ENCODE results near the gene MMP2. TPM values are rescaled to one million over a fixed set of nuclear protein-coding genes. Genes with fewer than 3 reads are reported as not detected.

The MMP2 gene
- total and polyA plus RNA-seq, 2 of the 8 experiments (the other 6 are each of a cell fraction or from before 2014, with no cell fraction given) = 33.6 to 58.2 TPM

DNA sequence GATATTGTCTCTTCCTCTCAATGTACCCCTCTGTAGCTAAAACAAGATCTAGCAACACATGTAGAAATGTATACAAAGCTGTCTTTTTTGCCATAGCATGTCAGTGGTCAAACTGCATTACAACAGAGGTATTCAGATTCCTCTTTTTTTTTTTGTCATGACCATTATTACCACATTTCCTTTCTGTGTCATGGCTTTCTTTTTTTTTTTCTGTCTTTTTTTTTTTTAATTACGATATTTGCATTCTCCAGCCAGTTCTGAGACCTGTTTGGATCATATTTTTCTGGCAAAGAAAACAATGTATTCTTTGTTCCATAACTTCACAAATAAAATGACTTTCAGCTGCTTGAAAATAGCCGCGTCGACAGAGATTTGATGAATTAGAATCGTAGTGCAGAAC lies 60.1 kb downstream of the MMP2 start:
- Histone ChIP-seq H2BK5ac (ENCODE audit: low read depth, low read length) (no peak overlapping the region), H2AK5ac (ENCODE audit: low read depth, low read length) (no peak overlapping the region), H3K4me3 (ENCODE audit: extremely low read depth in 1 of 4, insufficient read depth in 2 of 4, low read depth in 3 of 4, low read length in 4 of 4) (no peak overlapping the region), H3K27ac (ENCODE audit: low read depth, low read length) (no peak overlapping the region), H3K9me3 (ENCODE audit: insufficient read depth in 2 of 2, low read depth in 1 of 2, low read length in 1 of 2) (no peaks in the 10 kb centered on the region), H2BK120ac (replicated peaks; ENCODE audit: low read depth, low read length) (no peak overlapping the region), H3K18ac (ENCODE audit: extremely low read depth, low read length) (no peak overlapping the region), H3K23me2 (ENCODE audit: low read depth, low read length) (no peaks in the 10 kb centered on the region), H3K4ac (replicated peaks; ENCODE audit: insufficient read length, low read depth, low read length) (no peak overlapping the region), H3K79me2 (ENCODE audit: control insufficient read depth in 1 of 2, insufficient read depth in 2 of 2, low read length in 2 of 2) (no peaks in the 10 kb centered on the region), H3K27me3 (replicated peaks in 1 of 4; ENCODE audit: control insufficient read depth in 3 of 4, extremely low read depth in 1 of 4, insufficient read depth in 3 of 4, low read length in 3 of 4) (no peaks in the 10 kb centered on the region; a peak in 1 of 7 replicates), H4K20me1 (replicated peaks in 1 of 2; ENCODE audit: control insufficient read depth in 1 of 2, insufficient read depth in 2 of 2, low read length in 2 of 2) (no peaks in the 10 kb centered on the region), H2BK12ac (ENCODE audit: low read depth, low read length) (no peak overlapping the region), H4K5ac (ENCODE audit: insufficient read length, low read depth, low read length) (no peak overlapping the region), H3K9ac (replicated peaks in 1 of 4; ENCODE audit: extremely low read depth in 1 of 4, low read depth in 3 of 4, low read length in 3 of 4) (no peak overlapping the region), H4K91ac (replicated peaks; ENCODE audit: insufficient read length, low read length) (no peak overlapping the region), H3K79me1 (ENCODE audit: low read depth, low read length) (no peaks in the 10 kb centered on the region), H3K36me3 (ENCODE audit: control insufficient read depth in 2 of 4, insufficient read depth in 4 of 4, low read length in 3 of 4) (no peaks in the 10 kb centered on the region), H2BK15ac (ENCODE audit: low read length) (no peak overlapping the region), H3K23ac (ENCODE audit: insufficient read length) (no peak overlapping the region), H4K8ac (ENCODE audit: extremely low read depth, insufficient read depth, low read length) (no peak overlapping the region), H2AFZ (ENCODE audit: low read length) (no peak overlapping the region), H3K56ac (replicated peaks; ENCODE audit: insufficient read length, low read depth, low read length) (no peak overlapping the region), H2BK20ac (ENCODE audit: low read length) (no peak overlapping the region), H3K4me1 (replicated peaks in 1 of 4; ENCODE audit: control insufficient read depth in 3 of 4, insufficient read depth in 4 of 4, low read length in 3 of 4) (no peaks in the 10 kb centered on the region), H3K4me2 (ENCODE audit: insufficient read depth in 1 of 2, low read depth in 2 of 2, low read length in 2 of 2) (no peak overlapping the region), H3K14ac (ENCODE audit: insufficient read length) (no peak overlapping the region)
- ChIA-PET CTCF (ENCODE audit: partially characterized antibody) (interaction anchor here (1.0 to 3.0 kb wide), 5 partner anchors 9 to 163 kb away, joined by 3 to 14 read pairs (median 8); no protein-coding TSS in a partner anchor), POLR2A (ENCODE audit: partially characterized antibody) (interaction anchor here (0.6 kb wide), 1 partner anchor 43 kb away, joined by 3 read pairs; no protein-coding TSS in a partner anchor)
- WGBS, 2 experiments (ENCODE audit: extremely low coverage in 1 of 2, insufficient coverage in 1 of 2, insufficient read length in 1 of 2, insufficient replicate concordance in 2 of 2, low coverage in 1 of 2, low lambda C conversion rate in 2 of 2, missing lambda C conversion rate in 1 of 2) = 72% methylated on average over 4 of the region's 5 CpGs; no CpG with 5 or more reads in 1 of the 2 experiments
- DNase-seq (ENCODE audit: low read depth in 1 of 2, low spot score in 2 of 2) (no peak), FAIRE-seq (no peak)
- no peak for TF ChIP-seq GABPA (IDR thresholded peaks at IDR 0.05; ENCODE audit: borderline replicate concordance, insufficient read depth, low read length)
